ENCODE results near the gene TMEM175. TPM values are rescaled to one million over a fixed set of nuclear protein-coding genes. Genes with fewer than 3 reads are reported as not detected.
A peak's percentile ranks its signal among the peaks of the same experiment; 100 is the strongest.

The TMEM175 gene, protein sequence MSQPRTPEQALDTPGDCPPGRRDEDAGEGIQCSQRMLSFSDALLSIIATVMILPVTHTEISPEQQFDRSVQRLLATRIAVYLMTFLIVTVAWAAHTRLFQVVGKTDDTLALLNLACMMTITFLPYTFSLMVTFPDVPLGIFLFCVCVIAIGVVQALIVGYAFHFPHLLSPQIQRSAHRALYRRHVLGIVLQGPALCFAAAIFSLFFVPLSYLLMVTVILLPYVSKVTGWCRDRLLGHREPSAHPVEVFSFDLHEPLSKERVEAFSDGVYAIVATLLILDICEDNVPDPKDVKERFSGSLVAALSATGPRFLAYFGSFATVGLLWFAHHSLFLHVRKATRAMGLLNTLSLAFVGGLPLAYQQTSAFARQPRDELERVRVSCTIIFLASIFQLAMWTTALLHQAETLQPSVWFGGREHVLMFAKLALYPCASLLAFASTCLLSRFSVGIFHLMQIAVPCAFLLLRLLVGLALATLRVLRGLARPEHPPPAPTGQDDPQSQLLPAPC
- total RNA-seq, result 10 to 100 TPM; 26.2 to 32.2 (median 28.2) TPM

DNA sequence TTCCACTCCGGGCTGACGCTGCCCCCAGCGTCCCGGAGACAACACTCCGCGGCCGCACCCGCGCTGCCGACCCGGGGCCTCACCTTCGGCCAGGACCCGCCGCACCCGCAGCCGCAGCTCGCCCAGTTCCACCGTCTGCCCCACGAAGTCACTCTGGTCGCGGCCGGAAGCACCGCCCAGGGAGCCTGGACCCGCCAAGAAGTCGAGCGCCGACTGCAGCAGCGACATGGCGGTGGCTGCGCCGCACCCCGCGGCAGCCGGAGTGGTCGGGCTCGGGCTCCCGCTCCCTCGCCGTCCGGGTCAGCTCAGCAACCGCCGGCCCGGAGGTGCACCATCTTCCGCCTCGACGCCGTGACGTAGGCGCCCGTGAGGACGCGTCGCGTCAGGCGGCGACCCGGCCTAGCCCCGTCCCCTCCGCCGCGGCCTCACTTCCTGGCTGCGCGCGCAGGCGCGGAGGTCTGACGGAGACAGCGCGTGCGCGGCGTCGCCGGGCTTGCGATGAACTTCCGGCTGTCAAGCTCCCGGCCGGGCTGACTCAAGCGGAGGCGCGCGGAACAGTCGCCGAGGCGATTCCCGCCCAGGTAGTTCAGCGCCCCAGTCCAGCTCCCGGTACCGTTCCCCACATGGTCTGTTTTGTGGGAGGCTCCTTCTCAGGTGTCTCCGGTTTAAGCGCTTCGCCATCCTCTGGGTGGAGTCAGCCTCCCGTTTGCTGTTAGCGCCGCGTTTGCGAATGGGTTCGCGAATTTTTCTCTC, at the start of gene TMEM175, which contains the start of gene GAK:
TSS of gene TMEM175 (plus strand) at position 501 of the 753 bp plus-strand sequence. CDS start 15,280 bp downstream, outside the sequence.
TSS of gene GAK (minus strand) at position 357 of the 753 bp plus-strand sequence. CDS start at position 228, 129 bp downstream.
- H3K4me1 ChIP-seq, result peaks cover 3 to 13% of the 10 kb centered on the region in 2 donors
- intact Hi-C loops (cut with DNase I; ENCODE audit: low total_unique reads), result no loop called here
- no peaks in the 10 kb centered on the region for H3K27me3 ChIP-seq
- DNase-seq (ENCODE audit: low spot score in 2 of 2), result peak; percentile 95
- TF ChIP-seq POLR2AphosphoS5 (IDR thresholded peaks at IDR 0.05), result peak; percentile 80 to 91 (median 86)
- TF ChIP-seq POLR2A (IDR thresholded peaks at IDR 0.05), result peak; percentile 16
- TF ChIP-seq, protein P1, sequence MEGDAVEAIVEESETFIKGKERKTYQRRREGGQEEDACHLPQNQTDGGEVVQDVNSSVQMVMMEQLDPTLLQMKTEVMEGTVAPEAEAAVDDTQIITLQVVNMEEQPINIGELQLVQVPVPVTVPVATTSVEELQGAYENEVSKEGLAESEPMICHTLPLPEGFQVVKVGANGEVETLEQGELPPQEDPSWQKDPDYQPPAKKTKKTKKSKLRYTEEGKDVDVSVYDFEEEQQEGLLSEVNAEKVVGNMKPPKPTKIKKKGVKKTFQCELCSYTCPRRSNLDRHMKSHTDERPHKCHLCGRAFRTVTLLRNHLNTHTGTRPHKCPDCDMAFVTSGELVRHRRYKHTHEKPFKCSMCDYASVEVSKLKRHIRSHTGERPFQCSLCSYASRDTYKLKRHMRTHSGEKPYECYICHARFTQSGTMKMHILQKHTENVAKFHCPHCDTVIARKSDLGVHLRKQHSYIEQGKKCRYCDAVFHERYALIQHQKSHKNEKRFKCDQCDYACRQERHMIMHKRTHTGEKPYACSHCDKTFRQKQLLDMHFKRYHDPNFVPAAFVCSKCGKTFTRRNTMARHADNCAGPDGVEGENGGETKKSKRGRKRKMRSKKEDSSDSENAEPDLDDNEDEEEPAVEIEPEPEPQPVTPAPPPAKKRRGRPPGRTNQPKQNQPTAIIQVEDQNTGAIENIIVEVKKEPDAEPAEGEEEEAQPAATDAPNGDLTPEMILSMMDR (IDR thresholded peaks at IDR 0.05), result peak in 2 of 3 donors; percentile 7 to 21
- no peaks in the 10 kb centered on the region for H3K36me3 ChIP-seq
- no peaks in the 10 kb centered on the region for H3K9me3 ChIP-seq
- peak within 1 kb of the TSS; percentile 89 to 90 for H3K27ac ChIP-seq
- peak within 1 kb of the TSS; percentile 82 to 99 (median 96) for H3K4me3 ChIP-seq

DNA sequence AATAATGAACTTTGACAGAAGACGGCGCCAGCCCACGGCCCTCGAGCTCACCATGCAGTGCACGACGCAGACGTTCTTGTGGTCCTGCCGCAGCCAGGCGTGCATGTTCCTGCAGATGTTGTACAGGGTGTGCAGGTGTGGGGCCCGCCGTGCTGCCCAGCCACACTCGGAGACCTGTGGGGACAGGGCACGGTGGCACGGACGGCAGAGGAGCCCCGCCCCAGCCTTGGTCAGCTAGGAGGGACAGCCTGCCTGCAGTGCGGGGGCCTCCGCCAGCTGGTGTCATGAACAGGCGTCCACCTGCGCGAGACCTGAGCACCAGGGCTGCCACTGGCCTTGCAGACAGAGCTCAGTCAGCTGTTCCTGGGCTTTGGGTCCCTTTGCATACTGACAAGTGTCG, 49.6 kb upstream of the TMEM175 start:
- no peak overlapping the region for H3K4me3 ChIP-seq
- no peaks in the 10 kb centered on the region for H3K27me3 ChIP-seq
- H3K4me1 ChIP-seq, result no peaks in the 10 kb centered on the region
- H3K9me3 ChIP-seq, result no peaks in the 10 kb centered on the region
- TF ChIP-seq POLR2AphosphoS5 (IDR thresholded peaks at IDR 0.05) (no peak), POLR2A (IDR thresholded peaks at IDR 0.05) (no peak)
- TF ChIP-seq, protein P1 (IDR thresholded peaks at IDR 0.05), result no peak
- no peak for DNase-seq (ENCODE audit: low spot score in 2 of 2)
- H3K36me3 ChIP-seq, result peaks cover 13% of the 10 kb centered on the region
- intact Hi-C loops (cut with DNase I; ENCODE audit: low total_unique reads), result no loop called here
- H3K27ac ChIP-seq, result no peak overlapping the region

DNA sequence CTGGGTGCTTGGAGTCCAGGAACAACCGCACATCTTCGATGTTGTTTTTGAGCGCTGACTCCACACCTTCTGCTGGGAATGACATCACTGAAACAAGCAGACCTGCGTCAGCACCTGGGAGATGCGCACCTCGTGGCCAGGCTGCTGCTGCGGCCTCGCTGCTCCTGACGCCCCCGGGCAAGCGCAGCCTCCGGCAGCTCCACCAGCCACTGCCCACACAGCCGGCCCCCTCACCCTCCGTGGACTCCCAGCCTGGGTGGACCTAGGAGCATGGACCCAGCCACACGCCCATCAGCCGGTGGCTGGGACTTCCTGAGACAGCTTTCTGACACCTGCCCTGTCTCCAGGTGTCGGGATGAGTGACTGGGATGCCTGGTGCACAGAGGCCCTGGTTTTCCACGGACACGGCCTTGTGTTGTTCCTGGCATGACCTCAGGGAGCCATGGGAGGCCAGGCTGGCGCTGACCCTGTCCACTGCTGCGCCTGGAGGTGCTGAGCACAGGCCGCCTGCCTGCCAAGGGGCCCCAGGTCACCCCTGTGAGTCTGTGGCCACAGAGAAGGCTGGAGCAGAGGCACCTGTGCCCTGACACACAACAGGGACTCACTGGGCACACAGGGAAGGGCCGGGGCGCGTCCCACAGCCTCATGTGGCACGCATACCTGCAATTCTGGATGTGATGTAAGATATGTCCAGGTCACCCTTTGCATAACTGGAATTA, 48.7 kb upstream of the TMEM175 start:
- intact Hi-C loops (cut with DNase I; ENCODE audit: low total_unique reads), result no loop called here
- no peak overlapping the region for H3K4me3 ChIP-seq
- TF ChIP-seq, protein P1 (IDR thresholded peaks at IDR 0.05), result no peak
- TF ChIP-seq POLR2AphosphoS5 (IDR thresholded peaks at IDR 0.05) (no peak), POLR2A (IDR thresholded peaks at IDR 0.05) (no peak)
- H3K27me3 ChIP-seq, result no peaks in the 10 kb centered on the region
- peaks cover 13% of the 10 kb centered on the region for H3K36me3 ChIP-seq
- DNase-seq (ENCODE audit: low spot score in 2 of 2), result no peak
- H3K9me3 ChIP-seq, result no peaks in the 10 kb centered on the region
- H3K4me1 ChIP-seq, result no peaks in the 10 kb centered on the region
- H3K27ac ChIP-seq, result no peak overlapping the region

DNA sequence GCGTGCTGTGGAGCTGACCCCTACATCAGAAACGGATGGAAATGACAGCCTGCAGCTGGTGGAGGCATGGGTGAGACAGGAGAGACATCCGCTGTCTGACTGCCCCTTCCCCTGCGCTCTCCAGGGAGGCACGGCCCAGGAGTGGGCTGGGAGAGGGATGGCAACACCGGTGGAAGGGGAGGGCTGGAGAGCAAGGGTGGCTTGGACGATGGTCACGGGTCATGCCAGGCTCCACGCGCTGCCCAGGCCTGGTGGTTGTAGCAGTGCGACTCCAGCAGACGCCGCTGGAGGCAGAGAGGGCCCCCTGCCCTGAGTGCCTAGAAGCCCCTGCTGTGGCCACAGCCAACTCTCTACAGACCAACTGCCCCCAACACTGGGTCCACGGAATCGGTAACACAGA, 48.0 kb upstream of the TMEM175 start:
- no peaks in the 10 kb centered on the region for H3K27me3 ChIP-seq
- no peak overlapping the region for H3K4me3 ChIP-seq
- no peak for DNase-seq (ENCODE audit: low spot score in 2 of 2)
- H3K27ac ChIP-seq, result no peak overlapping the region
- TF ChIP-seq, protein P1 (IDR thresholded peaks at IDR 0.05), result no peak
- no peak for TF ChIP-seq POLR2A (IDR thresholded peaks at IDR 0.05)
- TF ChIP-seq POLR2AphosphoS5 (IDR thresholded peaks at IDR 0.05), result no peak
- H3K9me3 ChIP-seq, result no peaks in the 10 kb centered on the region
- peaks cover 13% of the 10 kb centered on the region for H3K36me3 ChIP-seq
- no peaks in the 10 kb centered on the region for H3K4me1 ChIP-seq
- intact Hi-C loops (cut with DNase I; ENCODE audit: low total_unique reads), result no loop called here

All from breast epithelium (tissue), 4 donors.